K562 (cell line): Measurements from ENCODE around the gene ADAM22. TPM values are rescaled to one million over a fixed set of nuclear protein-coding genes. Genes with fewer than 3 reads are reported as not detected.

Experiments
- ATAC-seq: fragments of 200-7000 bp; cut with Tn5 transposase; 3 replicates; pipeline ENCODE4 v1.9.1; 2020; ENCODE audit warnings: moderate library complexity
- BruUV-seq: library from RNA; stranded (reverse); fragments of 400-500 nt; replicated peaks from 2 replicates; lab custom pipeline; 2021; lab: Mats Ljungman, UMichigan
- CTCF ChIA-PET: fragments of 300-600 bp; formaldehyde crosslinking; extraction: SDS; loops from one replicate; lab custom pipeline; 2021; ENCODE audit warnings: low intra/inter-chr PET ratio; lab: Yijun Ruan, JAX
- POLR2A ChIA-PET: fragments of 300-600, 350-650 bp; sonication (Branson Sonifier 250); formaldehyde crosslinking; extraction: SDS; loops from one replicate; lab custom pipeline; 2021; ENCODE audit warnings: antibody characterized with exemption, inconsistent platforms; lab: Yijun Ruan, JAX
- DNase-seq, 4 experiments: peaks; one replicate each; pipeline versions ENCODE4 v3.0.0 to v3.0.0-alpha.2; 2011 to 2018; ENCODE audit warnings: low spot score in 3 of 4, mixed read lengths in 3 of 4; ENCODE audit errors: extremely low read depth in 1 of 4
- FAIRE-seq: peaks from 2 replicates; lab custom pipeline; 2011; peaks lifted over from hg19 to GRCh38; lab: Jason Lieb, UNC
- H2AFZ ChIP-seq: 2 replicates; pipeline ENCODE4 v1.6.0; 2011; ENCODE audit warnings: low read depth, low read length, control low read depth, inconsistent platforms
- H3K27ac ChIP-seq: fragments of 200-600 bp; 3 replicates; pipeline ENCODE4 v1.8.0; 2011; ENCODE audit warnings: low read depth, mild to moderate bottlenecking, control low read depth, inconsistent platforms, low read length, moderate library complexity, mixed read lengths; ENCODE audit errors: extremely low read depth
- H3K27me3 ChIP-seq, 2 experiments: fragments of 300-600 bp in 1 of 2; 2 replicates in 1 of 2; 3 replicates in 1 of 2; pipeline versions ENCODE4 v1.6.0 to v1.8.0; 2011; ENCODE audit warnings: inconsistent platforms in 2 of 2, low read length in 2 of 2, mild to moderate bottlenecking in 1 of 2, mixed read lengths in 1 of 2, moderate library complexity in 1 of 2; ENCODE audit not compliant: control insufficient read depth in 2 of 2, insufficient read depth in 2 of 2
- H3K36me3 ChIP-seq: fragments of 300-600 bp; 3 replicates; pipeline ENCODE4 v1.8.0; 2011; ENCODE audit warnings: mild to moderate bottlenecking, low read length, inconsistent platforms; ENCODE audit not compliant: control insufficient read depth, insufficient read depth
- H3K4me1 ChIP-seq, 2 experiments: fragments of 200-600 bp in 1 of 2; replicated peaks in 1 of 2; 2 replicates in 1 of 2; 3 replicates in 1 of 2; pipeline versions ENCODE4 v1.5.1 to v1.8.0; 2011; ENCODE audit warnings: inconsistent platforms in 2 of 2, low read length in 2 of 2, mild to moderate bottlenecking in 1 of 2, mixed read lengths in 1 of 2, moderate library complexity in 1 of 2; ENCODE audit not compliant: control insufficient read depth in 2 of 2, insufficient read depth in 2 of 2
- H3K4me2 ChIP-seq: 2 replicates; pipeline ENCODE4 v1.6.1; 2011; ENCODE audit warnings: low read length, control low read depth, inconsistent platforms, mixed read lengths; ENCODE audit not compliant: insufficient read depth
- H3K4me3 ChIP-seq: fragments of 200-600 bp; sonication (generic), shearing (Covaris generic); 2 replicates; pipeline ENCODE4 v1.5.1; 2016; ENCODE audit warnings: control low read depth, inconsistent platforms
- H3K79me2 ChIP-seq: fragments of 200-600 bp; 3 replicates; pipeline ENCODE4 v1.8.0; 2011; ENCODE audit warnings: low read length, inconsistent platforms; ENCODE audit not compliant: control insufficient read depth, insufficient read depth
- H3K9ac ChIP-seq, 2 experiments: 2 replicates each; pipeline versions ENCODE4 v1.6.0 to v1.6.1; 2011; ENCODE audit warnings: low read depth in 2 of 2, low read length in 2 of 2, control low read depth in 1 of 2, inconsistent platforms in 1 of 2, mild to moderate bottlenecking in 1 of 2, mixed read lengths in 1 of 2; ENCODE audit not compliant: insufficient read depth in 1 of 2
- H3K9me1 ChIP-seq: one replicate; pipeline ENCODE4 v1.6.0; 2011; ENCODE audit warnings: inconsistent platforms, mild to moderate bottlenecking, low read length, moderate library complexity; ENCODE audit not compliant: control insufficient read depth, insufficient read depth
- H3K9me3 ChIP-seq: replicated peaks from 2 replicates; pipeline ENCODE4 v1.5.1; 2011; ENCODE audit warnings: low read depth, low read length, inconsistent platforms; ENCODE audit not compliant: control insufficient read depth, insufficient read depth
- H4K20me1 ChIP-seq: replicated peaks from 2 replicates; pipeline ENCODE4 v1.6.1; 2011; ENCODE audit warnings: low read length, inconsistent platforms, mixed read lengths; ENCODE audit not compliant: control insufficient read depth, insufficient read depth
- EHMT2 ChIP-seq: fragments of 450-650 bp; IDR thresholded peaks from 2 replicates; pipeline ENCODE4 v1.6.1; 2018; ENCODE audit warnings: antibody characterized with exemption
- KDM2B ChIP-seq: fragments of 250-450 bp; sonication (Bioruptor Pico); IDR thresholded peaks from 2 replicates; pipeline ENCODE4 v1.8.0; 2021; ENCODE audit warnings: mild to moderate bottlenecking, moderate library complexity
- SIN3A ChIP-seq, 2 experiments: fragments of 150-350 bp in 1 of 2; IDR thresholded peaks; 2 replicates each; pipeline ENCODE4 v1.6.1; 2011 to 2016; ENCODE audit warnings: borderline replicate concordance in 2 of 2, low read depth in 2 of 2, low read length in 2 of 2, mild to moderate bottlenecking in 2 of 2, moderate library complexity in 2 of 2; ENCODE audit not compliant: control insufficient read depth in 1 of 2
- ZNF696 ChIP-seq: fragments of 250-450 bp; sonication (Bioruptor Pico); conservative IDR thresholded peaks from 2 replicates; pipeline ENCODE4 v1.4.0; 2020; ENCODE audit warnings: mild to moderate bottlenecking, moderate library complexity
- WGBS: fragments of 100-300 bp; shearing (Covaris generic); methylation state at CpG from one replicate; pipeline ENCODE4 v1.1.6; 2016; ENCODE audit warnings: low coverage, mixed read lengths; ENCODE audit not compliant: insufficient coverage; ENCODE audit errors: missing lambda C conversion rate; 5-methylcytosine and 5-hydroxymethylcytosine counted together
- in situ Hi-C: fragments of 300-500 bp; cut with MboI; formaldehyde crosslinking; loops from 4 replicates; pipeline ENCODE4 v1.15.0; 2018; ENCODE audit warnings: inconsistent platforms, mixed read lengths
- intact Hi-C: fragments of 100-400 bp; cut with micrococcal nuclease; formaldehyde crosslinking; loops from 2 replicates; pipeline ENCODE4 v1.14.2; 2022
- polyA plus RNA-seq, 8 experiments: library from polyadenylated mRNA; depleted of rRNA in 4 of 8; stranded (reverse) in 5 of 8; unstranded in 3 of 8; fragments of >200 nt; fragmentation: Nextera tagmentation in 2 of 8; fragmentation: Illumina TruSeq in 1 of 8; extraction: Ambion mirVana in 2 of 8; extraction: Trizol in 1 of 8; gene quantifications; 2 replicates each; pipeline versions ENCODE4 v1.2.1 to v1.2.3, GENCODE V29; 2011 to 2014; ENCODE audit warnings: inconsistent platforms in 1 of 8, missing spikeins in 1 of 8
- total RNA-seq, 7 experiments: library from RNA; depleted of rRNA in 6 of 7; stranded (reverse); fragments of >200 nt in 6 of 7; fragmentation: Illumina TruSeq in 2 of 7; extraction: Trizol in 2 of 7; gene quantifications; 2 replicates each; pipeline versions ENCODE4 v1.2.1 to v1.2.3, GENCODE V29; 2011 to 2021; ENCODE audit warnings: low replicate concordance in 1 of 7
- TF ChIP-seq, protein P1 (sequence below): fragments of 250-450 bp; sonication (Bioruptor Pico); IDR thresholded peaks from 2 replicates; pipeline ENCODE4 v1.4.0; 2020; ENCODE audit warnings: mild to moderate bottlenecking, moderate library complexity
- TF ChIP-seq, protein P2 (sequence below): fragments of 450-650 bp; IDR thresholded peaks from 2 replicates; pipeline ENCODE4 v1.6.1; 2018; ENCODE audit not compliant: partially characterized antibody
- TF ChIP-seq, protein P3 (sequence below): sonication (generic); formaldehyde crosslinking; IDR thresholded peaks from 2 replicates; pipeline ENCODE4 v1.8.0; 2022; ENCODE audit warnings: mild to moderate bottlenecking, missing genetic modification reagents
- TF ChIP-seq, protein P4 (sequence below): fragments of 250-450 bp; sonication (Bioruptor Pico); IDR thresholded peaks from 2 replicates; pipeline ENCODE4 v1.4.0; 2020
- TF ChIP-seq, protein P5 (sequence below): IDR thresholded peaks from 2 replicates; pipeline ENCODE4 v1.6.1; 2016; ENCODE audit warnings: missing genetic modification characterization, missing compliant biosample characterization

ADAM22 gene
- total and polyA plus RNA-seq, 9 of the 15 experiments (the other 6 are each of a cell fraction or from before 2014, with no cell fraction given) = 0.01 to 0.58 (median 0.18) TPM

DNA sequence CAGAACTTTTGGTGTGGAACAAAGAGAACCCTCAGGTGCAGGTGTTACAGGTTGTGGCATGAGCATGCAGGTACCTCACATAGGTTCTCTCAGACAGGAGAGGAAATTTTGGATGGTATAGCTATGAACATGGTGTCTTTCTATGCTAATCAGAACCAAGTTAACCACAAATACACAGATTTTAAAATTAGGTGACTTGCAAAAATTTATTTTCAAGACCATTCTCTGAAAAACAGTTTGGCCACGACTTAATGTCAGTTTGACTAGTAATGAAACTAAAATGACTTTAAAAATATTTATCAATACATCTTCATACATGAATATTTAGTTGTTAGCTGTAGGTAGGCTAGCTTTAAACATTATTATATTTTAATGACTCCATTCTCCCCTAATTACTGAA lies 156.2 kb downstream of the ADAM22 start:
- H3K27ac ChIP-seq = no peak overlapping the region
- CTCF ChIA-PET = no interaction called here

More for the DNA sequence above, 156.2 kb downstream of the ADAM22 start:
- H3K4me2 ChIP-seq = no peak overlapping the region
- no peaks in the 10 kb centered on the region for H3K79me2 ChIP-seq
- no peaks in the 10 kb centered on the region; a peak in 1 of 5 replicates for H3K27me3 ChIP-seq
- no peaks in the 10 kb centered on the region for H4K20me1 ChIP-seq
- no peaks in the 10 kb centered on the region for H3K36me3 ChIP-seq
- no peaks in the 10 kb centered on the region for H3K4me1 ChIP-seq
- no peak overlapping the region for H3K4me3 ChIP-seq
- no peak for DNase-seq
- POLR2A ChIA-PET = no interaction called here
- WGBS = 0% methylated on average over 1 of the region's 1 CpG
- no peak overlapping the region for H3K9ac ChIP-seq
- no peaks in the 10 kb centered on the region for H3K9me3 ChIP-seq
- no peak overlapping the region for H2AFZ ChIP-seq
- ATAC-seq = no peak
- no peaks in the 10 kb centered on the region for H3K9me1 ChIP-seq
- TF ChIP-seq EHMT2 (no peak), KDM2B (CRISPR knock-in tag) (no peak), SIN3A (IDR thresholded peaks at IDR 0.05; ENCODE audit: borderline replicate concordance in 2 of 2, control insufficient read depth in 1 of 2, low read depth in 2 of 2, low read length in 2 of 2) (no peak), ZNF696 (CRISPR knock-in tag) (no peak)
- TF ChIP-seq, protein P1, sequence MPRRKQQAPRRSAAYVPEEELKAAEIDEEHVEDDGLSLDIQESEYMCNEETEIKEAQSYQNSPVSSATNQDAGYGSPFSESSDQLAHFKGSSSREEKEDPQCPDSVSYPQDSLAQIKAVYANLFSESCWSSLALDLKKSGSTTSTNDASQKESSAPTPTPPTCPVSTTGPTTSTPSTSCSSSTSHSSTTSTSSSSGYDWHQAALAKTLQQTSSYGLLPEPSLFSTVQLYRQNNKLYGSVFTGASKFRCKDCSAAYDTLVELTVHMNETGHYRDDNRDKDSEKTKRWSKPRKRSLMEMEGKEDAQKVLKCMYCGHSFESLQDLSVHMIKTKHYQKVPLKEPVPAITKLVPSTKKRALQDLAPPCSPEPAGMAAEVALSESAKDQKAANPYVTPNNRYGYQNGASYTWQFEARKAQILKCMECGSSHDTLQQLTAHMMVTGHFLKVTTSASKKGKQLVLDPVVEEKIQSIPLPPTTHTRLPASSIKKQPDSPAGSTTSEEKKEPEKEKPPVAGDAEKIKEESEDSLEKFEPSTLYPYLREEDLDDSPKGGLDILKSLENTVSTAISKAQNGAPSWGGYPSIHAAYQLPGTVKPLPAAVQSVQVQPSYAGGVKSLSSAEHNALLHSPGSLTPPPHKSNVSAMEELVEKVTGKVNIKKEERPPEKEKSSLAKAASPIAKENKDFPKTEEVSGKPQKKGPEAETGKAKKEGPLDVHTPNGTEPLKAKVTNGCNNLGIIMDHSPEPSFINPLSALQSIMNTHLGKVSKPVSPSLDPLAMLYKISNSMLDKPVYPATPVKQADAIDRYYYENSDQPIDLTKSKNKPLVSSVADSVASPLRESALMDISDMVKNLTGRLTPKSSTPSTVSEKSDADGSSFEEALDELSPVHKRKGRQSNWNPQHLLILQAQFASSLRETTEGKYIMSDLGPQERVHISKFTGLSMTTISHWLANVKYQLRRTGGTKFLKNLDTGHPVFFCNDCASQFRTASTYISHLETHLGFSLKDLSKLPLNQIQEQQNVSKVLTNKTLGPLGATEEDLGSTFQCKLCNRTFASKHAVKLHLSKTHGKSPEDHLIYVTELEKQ = no peak
- TF ChIP-seq, protein P2, sequence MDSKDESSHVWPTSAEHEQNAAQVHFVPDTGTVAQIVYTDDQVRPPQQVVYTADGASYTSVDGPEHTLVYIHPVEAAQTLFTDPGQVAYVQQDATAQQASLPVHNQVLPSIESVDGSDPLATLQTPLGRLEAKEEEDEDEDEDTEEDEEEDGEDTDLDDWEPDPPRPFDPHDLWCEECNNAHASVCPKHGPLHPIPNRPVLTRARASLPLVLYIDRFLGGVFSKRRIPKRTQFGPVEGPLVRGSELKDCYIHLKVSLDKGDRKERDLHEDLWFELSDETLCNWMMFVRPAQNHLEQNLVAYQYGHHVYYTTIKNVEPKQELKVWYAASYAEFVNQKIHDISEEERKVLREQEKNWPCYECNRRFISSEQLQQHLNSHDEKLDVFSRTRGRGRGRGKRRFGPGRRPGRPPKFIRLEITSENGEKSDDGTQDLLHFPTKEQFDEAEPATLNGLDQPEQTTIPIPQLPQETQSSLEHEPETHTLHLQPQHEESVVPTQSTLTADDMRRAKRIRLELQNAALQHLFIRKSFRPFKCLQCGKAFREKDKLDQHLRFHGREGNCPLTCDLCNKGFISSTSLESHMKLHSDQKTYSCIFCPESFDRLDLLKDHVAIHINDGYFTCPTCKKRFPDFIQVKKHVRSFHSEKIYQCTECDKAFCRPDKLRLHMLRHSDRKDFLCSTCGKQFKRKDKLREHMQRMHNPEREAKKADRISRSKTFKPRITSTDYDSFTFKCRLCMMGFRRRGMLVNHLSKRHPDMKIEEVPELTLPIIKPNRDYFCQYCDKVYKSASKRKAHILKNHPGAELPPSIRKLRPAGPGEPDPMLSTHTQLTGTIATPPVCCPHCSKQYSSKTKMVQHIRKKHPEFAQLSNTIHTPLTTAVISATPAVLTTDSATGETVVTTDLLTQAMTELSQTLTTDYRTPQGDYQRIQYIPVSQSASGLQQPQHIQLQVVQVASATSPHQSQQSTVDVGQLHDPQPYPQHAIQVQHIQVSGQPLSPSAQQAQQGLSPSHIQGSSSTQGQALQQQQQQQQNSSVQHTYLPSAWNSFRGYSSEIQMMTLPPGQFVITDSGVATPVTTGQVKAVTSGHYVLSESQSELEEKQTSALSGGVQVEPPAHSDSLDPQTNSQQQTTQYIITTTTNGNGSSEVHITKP = no peak
- TF ChIP-seq, protein P3, sequence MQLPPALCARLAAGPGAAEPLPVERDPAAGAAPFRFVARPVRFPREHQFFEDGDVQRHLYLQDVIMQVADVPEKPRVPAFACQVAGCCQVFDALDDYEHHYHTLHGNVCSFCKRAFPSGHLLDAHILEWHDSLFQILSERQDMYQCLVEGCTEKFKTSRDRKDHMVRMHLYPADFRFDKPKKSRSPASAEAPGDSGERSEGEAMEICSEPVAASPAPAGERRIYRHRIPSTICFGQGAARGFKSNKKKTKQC (CRISPR knock-in tag) = no peak
- TF ChIP-seq, protein P4, sequence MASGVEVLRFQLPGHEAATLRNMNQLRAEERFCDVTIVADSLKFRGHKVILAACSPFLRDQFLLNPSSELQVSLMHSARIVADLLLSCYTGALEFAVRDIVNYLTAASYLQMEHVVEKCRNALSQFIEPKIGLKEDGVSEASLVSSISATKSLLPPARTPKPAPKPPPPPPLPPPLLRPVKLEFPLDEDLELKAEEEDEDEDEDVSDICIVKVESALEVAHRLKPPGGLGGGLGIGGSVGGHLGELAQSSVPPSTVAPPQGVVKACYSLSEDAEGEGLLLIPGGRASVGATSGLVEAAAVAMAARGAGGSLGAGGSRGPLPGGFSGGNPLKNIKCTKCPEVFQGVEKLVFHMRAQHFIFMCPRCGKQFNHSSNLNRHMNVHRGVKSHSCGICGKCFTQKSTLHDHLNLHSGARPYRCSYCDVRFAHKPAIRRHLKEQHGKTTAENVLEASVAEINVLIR (CRISPR knock-in tag) = no peak
- TF ChIP-seq, protein P5, sequence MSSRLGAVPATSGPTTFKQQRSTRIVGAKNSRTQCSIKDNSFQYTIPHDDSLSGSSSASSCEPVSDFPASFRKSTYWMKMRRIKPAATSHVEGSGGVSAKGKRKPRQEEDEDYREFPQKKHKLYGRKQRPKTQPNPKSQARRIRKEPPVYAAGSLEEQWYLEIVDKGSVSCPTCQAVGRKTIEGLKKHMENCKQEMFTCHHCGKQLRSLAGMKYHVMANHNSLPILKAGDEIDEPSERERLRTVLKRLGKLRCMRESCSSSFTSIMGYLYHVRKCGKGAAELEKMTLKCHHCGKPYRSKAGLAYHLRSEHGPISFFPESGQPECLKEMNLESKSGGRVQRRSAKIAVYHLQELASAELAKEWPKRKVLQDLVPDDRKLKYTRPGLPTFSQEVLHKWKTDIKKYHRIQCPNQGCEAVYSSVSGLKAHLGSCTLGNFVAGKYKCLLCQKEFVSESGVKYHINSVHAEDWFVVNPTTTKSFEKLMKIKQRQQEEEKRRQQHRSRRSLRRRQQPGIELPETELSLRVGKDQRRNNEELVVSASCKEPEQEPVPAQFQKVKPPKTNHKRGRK (tag) = no peak
- TF ChIP-seq, all 486 proteins: peak for 0
- intact Hi-C loops = no loop called here
- BruUV-seq = no TSS peak
- in situ Hi-C loops = no loop called here
- FAIRE-seq = no peak
